Adrenal gland (tissue), 5 donors: ENCODE results near the gene HIBCH.

Experiments used
- CTCF ChIP-seq, 6 experiments: fragments of 450-650 bp in 4 of 6; fragments of 200-600 bp in 2 of 6; sonication (generic) in 1 of 6; IDR thresholded peaks; 1 replicate in 5 of 6; 2 replicates in 1 of 6; pipeline versions ENCODE4 v1.5.1 to v1.8.0; 2016 to 2021; ENCODE audit warnings: antibody characterized with exemption in 6 of 6, mild to moderate bottlenecking in 2 of 6, moderate library complexity in 1 of 6
- POLR2A ChIP-seq, 2 donors: fragments of 450-650 bp; IDR thresholded peaks; one replicate each; pipeline ENCODE4 v1.6.1; 2017; ENCODE audit warnings: antibody characterized with exemption in 2 of 2, mild to moderate bottlenecking in 2 of 2, moderate library complexity in 1 of 2
- donor health status: DM: no; HTN: no; CAD: no.

GRCh38 chr2:190303647-190304046 is 16.0 kb downstream of the HIBCH start:
- TF ChIP-seq CTCF (IDR thresholded peaks at IDR 0.05) (no peak), POLR2A (IDR thresholded peaks at IDR 0.05) (no peak)
